Transverse colon (tissue), 4 donors: Measurements from ENCODE around the gene TATDN3. TPM values are rescaled to one million over a fixed set of nuclear protein-coding genes. Genes with fewer than 3 reads are reported as not detected.
A peak's percentile ranks its signal among the peaks of the same experiment; 100 is the strongest.

Experiments used
- DNase-seq: peaks from one replicate; pipeline ENCODE4 v3.0.0-alpha.2; 2019
- H3K27ac ChIP-seq, 4 donors: fragments of 200-600 bp; sonication (generic); 2 replicates each; pipeline ENCODE4 v1.5.1; 2016 to 2018; ENCODE audit warnings: inconsistent platforms in 4 of 4
- H3K27me3 ChIP-seq: fragments of 200-600 bp; sonication (generic); 2 replicates; pipeline ENCODE4 v1.5.1; 2017; ENCODE audit warnings: inconsistent platforms
- H3K36me3 ChIP-seq, 4 donors: fragments of 200-600 bp; sonication (generic); 2 replicates each; pipeline ENCODE4 v1.5.1; 2017 to 2019; ENCODE audit warnings: inconsistent platforms in 4 of 4
- H3K4me1 ChIP-seq, 4 donors: fragments of 200-600 bp; sonication (generic); 2 replicates each; pipeline ENCODE4 v1.5.1; 2017 to 2020; ENCODE audit warnings: inconsistent platforms in 4 of 4
- H3K4me3 ChIP-seq, 4 donors: fragments of 200-600 bp; sonication (generic); 1 replicate in 1 of 4; 2 replicates in 3 of 4; pipeline versions ENCODE4 v1.5.1 to v1.6.1; 2017 to 2019; ENCODE audit warnings: inconsistent platforms in 4 of 4
- H3K9me3 ChIP-seq, 2 donors: fragments of 200-600 bp; sonication (generic); 2 replicates each; pipeline ENCODE4 v1.5.1; 2017 to 2019; ENCODE audit warnings: inconsistent platforms in 2 of 2
- EP300 ChIP-seq: sonication (generic); formaldehyde crosslinking; IDR thresholded peaks from one replicate; pipeline ENCODE4 v1.6.1; 2017; ENCODE audit warnings: antibody characterized with exemption, low read depth
- POLR2A ChIP-seq: fragments of 450-650 bp; IDR thresholded peaks from one replicate; pipeline ENCODE4 v1.6.1; 2016; ENCODE audit warnings: antibody characterized with exemption, mild to moderate bottlenecking, moderate library complexity
- POLR2AphosphoS5 ChIP-seq, 3 donors: sonication (generic); formaldehyde crosslinking; IDR thresholded peaks; one replicate each; pipeline ENCODE4 v1.6.1; 2016; ENCODE audit warnings: antibody characterized with exemption in 3 of 3
- WGBS, 2 donors: methylation state at CpG; one replicate each; pipeline ENCODE4 v1.1.5; 2018; ENCODE audit warnings: low coverage in 1 of 2; 5-methylcytosine and 5-hydroxymethylcytosine counted together
- in situ Hi-C, 4 donors: fragments of 200-750 bp; cut with MboI; loops; one replicate each; pipeline versions ENCODE4 v1.15.0 to v1.15.1; 2017; ENCODE audit warnings: low sequenced_read_pairs in 3 of 4, low pct_ligation_motif_present in 1 of 4, low pct_unique_long_range_greater_than_20kb in 1 of 4
- intact Hi-C: fragments of 100-400 bp; cut with DNase I; formaldehyde crosslinking; loops from one replicate; pipeline ENCODE4 v1.15.1; 2023; ENCODE audit warnings: low total_unique reads
- total RNA-seq, 4 donors: library from RNA; depleted of rRNA; stranded (reverse); fragments of >200 nt; gene quantifications; one replicate each; pipeline ENCODE4 v1.1.0, GENCODE V29; 2016
- TF ChIP-seq, protein P1 (sequence below), 5 experiments: fragments of 200-600 bp in 3 of 5; fragments of 450-650 bp in 2 of 5; sonication (generic) in 3 of 5; IDR thresholded peaks; 1 replicate in 2 of 5; 2 replicates in 3 of 5; pipeline ENCODE4 v1.5.1; 2016 to 2017; ENCODE audit warnings: antibody characterized with exemption in 5 of 5, inconsistent platforms in 3 of 5, mild to moderate bottlenecking in 2 of 5, moderate library complexity in 1 of 5

The TATDN3 gene
- total RNA-seq, 4 donors from 2014 or later = 1.00 to 17.0 (median 4.6) TPM

DNA sequence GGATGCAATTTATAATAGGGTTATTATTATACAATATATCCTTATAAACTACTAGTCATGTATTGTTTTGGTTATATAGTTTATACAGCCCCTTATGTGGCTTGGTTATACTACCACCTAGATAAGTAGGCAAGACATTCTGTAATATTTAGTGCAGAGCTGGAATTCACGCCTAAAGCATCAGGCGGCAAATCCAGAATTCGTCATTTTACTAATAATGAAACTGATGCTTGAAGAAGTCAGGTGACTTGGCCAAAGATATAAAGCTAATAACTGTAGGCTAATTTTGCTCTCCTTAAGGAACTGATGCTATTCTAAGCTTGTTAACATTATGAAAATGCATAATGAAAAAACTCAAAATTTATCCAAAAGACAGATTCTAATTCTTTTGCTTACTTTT lies 10.9 kb upstream of the TATDN3 start:
- intact Hi-C loops = loop anchor here (10.0 kb wide), 1 partner anchor 116 kb away; no protein-coding TSS in a partner anchor
- Histone ChIP-seq H3K4me3 (no peak overlapping the region), H3K36me3 (peaks cover 0 to 27% (median 11%) of the 10 kb centered on the region in 4 donors), H3K9me3 (no peaks in the 10 kb centered on the region), H3K27ac (no peak overlapping the region), H3K27me3 (no peaks in the 10 kb centered on the region), H3K4me1 (no peaks in the 10 kb centered on the region)
- no peak for DNase-seq
- no peak for TF ChIP-seq POLR2AphosphoS5 (IDR thresholded peaks at IDR 0.05)
- 71 to 94% methylated on average over 3 of the region's 3 CpGs for WGBS, 2 donors
- in situ Hi-C loops = loop anchor here in 1 of 4 donors (25.0 kb wide), 1 partner anchor 118 kb away; no protein-coding TSS in a partner anchor

DNA sequence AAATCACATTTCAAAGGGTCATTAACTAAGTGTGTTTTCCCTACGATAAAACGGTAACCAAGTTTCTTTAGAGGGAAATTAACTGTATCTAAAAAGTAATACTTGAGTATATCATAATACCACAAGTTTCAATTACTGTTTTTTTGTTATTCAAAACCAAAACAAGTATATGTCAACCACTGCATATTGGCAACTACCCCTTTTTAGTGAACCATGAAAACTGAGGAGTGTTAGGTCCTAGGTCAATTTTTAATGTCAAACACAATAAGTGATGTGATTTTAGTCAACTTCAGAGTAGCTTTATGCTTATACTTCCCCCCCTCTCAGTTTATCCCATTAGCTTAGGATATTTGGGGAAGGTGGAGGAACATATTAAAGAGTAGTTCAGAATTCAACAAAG lies 10.5 kb upstream of the TATDN3 start:
- 70 to 78% methylated on average over 2 of the region's 2 CpGs for WGBS, 2 donors
- TF ChIP-seq POLR2AphosphoS5 (IDR thresholded peaks at IDR 0.05) = no peak
- TF ChIP-seq POLR2A = no peak
- TF ChIP-seq EP300 = no peak
- TF ChIP-seq, protein P1, sequence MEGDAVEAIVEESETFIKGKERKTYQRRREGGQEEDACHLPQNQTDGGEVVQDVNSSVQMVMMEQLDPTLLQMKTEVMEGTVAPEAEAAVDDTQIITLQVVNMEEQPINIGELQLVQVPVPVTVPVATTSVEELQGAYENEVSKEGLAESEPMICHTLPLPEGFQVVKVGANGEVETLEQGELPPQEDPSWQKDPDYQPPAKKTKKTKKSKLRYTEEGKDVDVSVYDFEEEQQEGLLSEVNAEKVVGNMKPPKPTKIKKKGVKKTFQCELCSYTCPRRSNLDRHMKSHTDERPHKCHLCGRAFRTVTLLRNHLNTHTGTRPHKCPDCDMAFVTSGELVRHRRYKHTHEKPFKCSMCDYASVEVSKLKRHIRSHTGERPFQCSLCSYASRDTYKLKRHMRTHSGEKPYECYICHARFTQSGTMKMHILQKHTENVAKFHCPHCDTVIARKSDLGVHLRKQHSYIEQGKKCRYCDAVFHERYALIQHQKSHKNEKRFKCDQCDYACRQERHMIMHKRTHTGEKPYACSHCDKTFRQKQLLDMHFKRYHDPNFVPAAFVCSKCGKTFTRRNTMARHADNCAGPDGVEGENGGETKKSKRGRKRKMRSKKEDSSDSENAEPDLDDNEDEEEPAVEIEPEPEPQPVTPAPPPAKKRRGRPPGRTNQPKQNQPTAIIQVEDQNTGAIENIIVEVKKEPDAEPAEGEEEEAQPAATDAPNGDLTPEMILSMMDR (IDR thresholded peaks at IDR 0.05) = no peak
- Histone ChIP-seq H3K4me1 (no peaks in the 10 kb centered on the region), H3K9me3 (no peaks in the 10 kb centered on the region), H3K36me3 (peaks cover 0 to 32% (median 12%) of the 10 kb centered on the region in 4 donors), H3K4me3 (no peak overlapping the region), H3K27ac (no peak overlapping the region), H3K27me3 (no peaks in the 10 kb centered on the region)
- in situ Hi-C loops = loop anchor here in 1 of 4 donors (25.0 kb wide), 1 partner anchor 119 kb away; no protein-coding TSS in a partner anchor
- intact Hi-C loops = loop anchor here (10.0 kb wide), 1 partner anchor 116 kb away; no protein-coding TSS in a partner anchor
- no peak for DNase-seq

DNA sequence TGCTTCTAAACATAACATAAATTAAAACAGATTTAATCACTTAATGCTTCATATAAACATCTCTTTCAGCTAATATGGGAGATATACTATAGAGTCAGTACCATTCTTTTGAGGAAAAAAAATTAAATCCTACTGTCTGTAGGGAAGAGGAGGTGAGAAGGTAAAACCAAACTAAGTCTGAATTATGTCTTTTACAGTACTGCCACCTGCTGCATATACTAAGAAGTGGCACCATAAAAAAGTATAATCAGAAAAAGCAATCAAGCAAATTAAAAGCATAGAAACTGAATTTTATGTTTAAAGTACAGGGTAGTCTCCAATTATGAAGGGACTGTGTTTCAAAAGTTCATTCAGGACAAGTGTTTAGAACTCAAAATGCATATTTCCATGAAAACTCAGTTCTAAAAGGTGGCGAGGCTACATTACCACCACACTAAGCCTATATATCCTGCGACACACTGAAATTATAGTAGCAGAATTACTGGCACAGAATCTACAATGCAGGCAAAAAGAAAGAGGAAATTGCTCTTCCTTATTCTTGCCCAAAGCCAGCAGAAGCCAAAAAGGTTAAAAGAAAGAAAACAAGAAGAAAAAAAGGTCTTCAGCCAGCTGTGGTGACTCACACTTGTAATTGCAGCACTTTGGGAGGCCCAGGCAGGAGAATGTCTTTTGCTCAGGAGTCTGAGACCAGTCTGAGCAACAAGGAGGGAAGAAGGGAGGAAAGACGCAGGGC lies 9.1 kb upstream of the TATDN3 start:
- no peaks in the 10 kb centered on the region for H3K9me3 ChIP-seq
- H3K36me3 ChIP-seq = peaks cover 0 to 34% (median 16%) of the 10 kb centered on the region in 4 donors
- intact Hi-C loops = loop anchor here (10.0 kb wide), 1 partner anchor 118 kb away; no protein-coding TSS in a partner anchor
- in situ Hi-C loops = loop anchor here in 1 of 4 donors (25.0 kb wide), 1 partner anchor 120 kb away; no protein-coding TSS in a partner anchor
- no peaks in the 10 kb centered on the region for H3K4me1 ChIP-seq
- no peak overlapping the region for H3K27ac ChIP-seq
- H3K27me3 ChIP-seq = no peaks in the 10 kb centered on the region
- WGBS, 2 donors = 88 to 100% methylated on average over 3 of the region's 3 CpGs
- no peak for TF ChIP-seq EP300
- TF ChIP-seq POLR2A = no peak
- TF ChIP-seq, protein P1 (IDR thresholded peaks at IDR 0.05) = peak; percentile 50 to 66 (median 61)
- no peak overlapping the region for H3K4me3 ChIP-seq
- DNase-seq = no peak

DNA sequence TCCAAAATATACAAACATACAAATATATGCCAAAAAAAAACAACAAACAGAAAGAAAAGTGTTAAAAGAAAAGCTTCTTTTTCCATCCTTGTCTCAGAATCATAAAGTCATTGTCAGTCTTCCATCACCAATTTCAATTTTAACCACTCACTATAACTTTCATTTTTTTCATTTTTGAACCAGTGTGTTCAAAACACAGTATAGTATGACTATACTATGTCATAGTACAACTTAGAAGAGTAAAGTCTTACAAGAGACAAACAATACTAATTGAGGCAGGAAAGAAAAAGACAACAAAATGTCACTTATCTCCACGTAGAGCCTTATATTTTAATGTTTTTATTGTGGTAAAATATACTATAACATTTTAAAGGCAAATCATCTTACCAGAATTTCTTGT lies 7.7 kb upstream of the TATDN3 start:
- no peaks in the 10 kb centered on the region for H3K9me3 ChIP-seq
- WGBS, 2 donors = 52 to 56% methylated on average over 1 of the region's 1 CpG
- TF ChIP-seq POLR2AphosphoS5 (IDR thresholded peaks at IDR 0.05) = no peak
- TF ChIP-seq POLR2A = no peak
- TF ChIP-seq EP300 = no peak
- TF ChIP-seq, protein P1 (IDR thresholded peaks at IDR 0.05) = no peak
- intact Hi-C loops = loop anchor here (10.0 kb wide), 1 partner anchor 119 kb away; no protein-coding TSS in a partner anchor
- no peak overlapping the region for H3K27ac ChIP-seq
- no peak overlapping the region for H3K4me3 ChIP-seq
- peaks cover 0 to 34% (median 16%) of the 10 kb centered on the region in 4 donors for H3K36me3 ChIP-seq
- peaks cover 0 to 5% (median 2%) of the 10 kb centered on the region in 4 donors for H3K4me1 ChIP-seq
- no peak for DNase-seq
- in situ Hi-C loops = loop anchor here in 1 of 4 donors (25.0 kb wide), 1 partner anchor 122 kb away; no protein-coding TSS in a partner anchor
- H3K27me3 ChIP-seq = no peaks in the 10 kb centered on the region
